Rectal smooth muscle tissue (tissue), 1 donor: ENCODE results near the gene P3H2.

Experiments
- H3K27ac ChIP-seq: one replicate; pipeline ENCODE4 v1.7.0; 2013; ENCODE audit warnings: low read depth, low read length, inconsistent platforms
- H3K27me3 ChIP-seq: one replicate; pipeline ENCODE4 v1.7.0; 2013; ENCODE audit warnings: low read length; ENCODE audit not compliant: control insufficient read depth, insufficient read depth
- H3K36me3 ChIP-seq: one replicate; pipeline ENCODE4 v1.7.0; 2013; ENCODE audit warnings: low read length; ENCODE audit not compliant: control insufficient read depth, insufficient read depth
- H3K4me1 ChIP-seq: one replicate; pipeline ENCODE4 v1.7.0; 2013; ENCODE audit warnings: low read length; ENCODE audit not compliant: control insufficient read depth, insufficient read depth
- H3K4me3 ChIP-seq: one replicate; pipeline ENCODE4 v1.7.0; 2013; ENCODE audit warnings: low read length
- H3K9ac ChIP-seq: one replicate; pipeline ENCODE4 v1.7.0; 2013; ENCODE audit warnings: low read length

The P3H2 gene

GRCh38 chr3:190003068-190003467 is 117.6 kb downstream of the P3H2 start:
- Histone ChIP-seq H3K27me3 (no peaks in the 10 kb centered on the region), H3K4me1 (peaks cover 5% of the 10 kb centered on the region), H3K4me3 (no peak overlapping the region), H3K36me3 (no peaks in the 10 kb centered on the region), H3K27ac (no peak overlapping the region), H3K9ac (no peak overlapping the region)

- Histone ChIP-seq H3K4me3 (no peak overlapping the region), H3K36me3 (no peaks in the 10 kb centered on the region), H3K9ac (no peak overlapping the region), H3K27me3 (no peaks in the 10 kb centered on the region), H3K27ac (no peak overlapping the region), H3K4me1 (peaks cover 5% of the 10 kb centered on the region)
Measured at GRCh38 chr3:190001426-190001825, 119.3 kb downstream of the P3H2 start.

DNA sequence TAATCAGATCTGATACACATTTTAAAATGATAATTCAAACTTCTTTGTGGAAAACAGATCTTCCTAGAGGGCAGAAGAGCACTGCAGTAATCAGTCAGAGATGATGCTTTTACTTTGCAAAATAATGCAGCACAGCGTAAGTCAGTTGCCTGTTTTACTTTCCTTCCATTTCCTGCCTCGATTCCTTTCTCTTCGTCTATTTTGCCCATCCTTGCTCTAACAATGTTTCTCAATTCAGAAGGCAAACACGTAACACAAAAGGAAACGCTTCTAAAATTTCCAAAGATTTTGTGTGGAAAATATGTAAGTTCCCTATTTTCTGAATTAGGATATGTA is 119.9 kb downstream of the P3H2 start:
- Histone ChIP-seq H3K4me3 (no peak overlapping the region), H3K9ac (no peak overlapping the region), H3K4me1 (peaks cover 4% of the 10 kb centered on the region), H3K36me3 (no peaks in the 10 kb centered on the region), H3K27ac (no peak overlapping the region), H3K27me3 (no peaks in the 10 kb centered on the region)

- Histone ChIP-seq H3K9ac (no peak overlapping the region), H3K4me1 (peaks cover 3% of the 10 kb centered on the region), H3K27me3 (no peaks in the 10 kb centered on the region), H3K36me3 (no peaks in the 10 kb centered on the region), H3K27ac (no peak overlapping the region), H3K4me3 (no peak overlapping the region)
Measured at GRCh38 chr3:190000187-190000860, 120.4 kb downstream of the P3H2 start.

DNA sequence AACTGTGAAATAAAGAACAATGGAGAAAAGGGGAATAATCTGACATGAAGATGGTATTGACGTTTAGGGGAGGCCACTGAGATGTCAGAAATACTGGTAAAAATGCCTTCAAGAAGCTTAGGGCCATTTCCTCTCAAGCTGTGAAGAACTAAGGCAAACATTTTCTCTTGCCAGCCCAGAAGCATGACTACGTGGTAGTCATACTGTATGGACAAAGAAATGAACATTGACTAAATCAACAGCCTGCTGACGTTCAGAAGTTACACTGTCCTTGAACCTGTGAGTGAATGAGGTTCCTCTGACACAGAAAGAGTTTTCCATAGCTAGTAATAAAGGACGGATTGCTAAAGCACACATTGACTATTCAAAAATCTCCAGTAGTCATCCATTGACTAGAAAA is 121.0 kb downstream of the P3H2 start:
- H3K36me3 ChIP-seq, result no peaks in the 10 kb centered on the region
- H3K9ac ChIP-seq, result no peak overlapping the region
- no peaks in the 10 kb centered on the region for H3K27me3 ChIP-seq
- no peak overlapping the region for H3K27ac ChIP-seq
- H3K4me3 ChIP-seq, result no peak overlapping the region
- peaks cover 3% of the 10 kb centered on the region for H3K4me1 ChIP-seq

- Histone ChIP-seq H3K36me3 (no peaks in the 10 kb centered on the region), H3K4me1 (peaks cover 3% of the 10 kb centered on the region), H3K9ac (no peak overlapping the region), H3K27ac (no peak overlapping the region), H3K4me3 (no peak overlapping the region), H3K27me3 (no peaks in the 10 kb centered on the region)
Measured at GRCh38 chr3:189995129-189995528, 125.6 kb downstream of the P3H2 start.

- no peak overlapping the region for H3K4me3 ChIP-seq
- no peaks in the 10 kb centered on the region for H3K27me3 ChIP-seq
- no peak overlapping the region for H3K9ac ChIP-seq
- H3K36me3 ChIP-seq, result peaks cover 5% of the 10 kb centered on the region
- no peaks in the 10 kb centered on the region for H3K4me1 ChIP-seq
- H3K27ac ChIP-seq, result no peak overlapping the region
Measured at GRCh38 chr3:189990826-189991225, 129.9 kb downstream of the P3H2 start.

GRCh38 chr3:189988854-189989253 is 131.8 kb downstream of the P3H2 start:
- Histone ChIP-seq H3K36me3 (peaks cover 5% of the 10 kb centered on the region), H3K4me1 (no peaks in the 10 kb centered on the region), H3K27me3 (no peaks in the 10 kb centered on the region), H3K4me3 (no peak overlapping the region), H3K27ac (no peak overlapping the region), H3K9ac (no peak overlapping the region)

GRCh38 chr3:189988322-189988721 is 132.4 kb downstream of the P3H2 start:
- Histone ChIP-seq H3K27ac (no peak overlapping the region), H3K4me3 (no peak overlapping the region), H3K4me1 (no peaks in the 10 kb centered on the region), H3K9ac (no peak overlapping the region), H3K27me3 (no peaks in the 10 kb centered on the region), H3K36me3 (peaks cover 5% of the 10 kb centered on the region)

GRCh38 chr3:189985948-189986347 is 134.7 kb downstream of the P3H2 start:
- H3K4me3 ChIP-seq, result no peak overlapping the region
- H3K4me1 ChIP-seq, result peaks cover 17% of the 10 kb centered on the region
- H3K36me3 ChIP-seq, result peaks cover 5% of the 10 kb centered on the region
- H3K27ac ChIP-seq, result no peak overlapping the region
- H3K9ac ChIP-seq, result no peak overlapping the region
- H3K27me3 ChIP-seq, result no peaks in the 10 kb centered on the region

DNA sequence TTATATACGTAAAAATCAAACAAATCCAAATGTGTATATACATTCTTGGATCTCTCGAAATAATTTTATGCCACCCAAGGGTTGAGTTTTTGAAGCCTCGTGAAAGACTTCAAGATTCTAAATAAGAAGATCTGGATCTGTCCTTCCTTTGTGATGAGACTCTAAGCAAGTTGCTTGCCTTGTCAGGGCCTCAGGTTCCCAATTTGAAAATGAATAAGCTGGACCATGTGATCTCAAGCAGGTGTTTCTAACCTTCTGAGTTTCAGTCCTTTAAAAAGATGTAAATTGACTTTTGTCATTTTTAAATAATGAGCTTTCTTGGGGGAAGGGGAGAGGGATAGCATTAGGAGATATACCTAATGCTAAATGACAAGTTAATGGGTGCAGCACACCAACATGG is 137.1 kb downstream of the P3H2 start:
- Histone ChIP-seq H3K27ac (no peak overlapping the region), H3K4me1 (peaks cover 17% of the 10 kb centered on the region), H3K9ac (no peak overlapping the region), H3K27me3 (no peaks in the 10 kb centered on the region), H3K4me3 (no peak overlapping the region), H3K36me3 (peaks cover 2% of the 10 kb centered on the region)

GRCh38 chr3:189982321-189982945 is 138.3 kb downstream of the P3H2 start:
- Histone ChIP-seq H3K36me3 (peaks cover under 1% of the 10 kb centered on the region), H3K27me3 (no peaks in the 10 kb centered on the region), H3K27ac (peak overlapping the region; percentile 58), H3K4me3 (no peak overlapping the region), H3K9ac (no peak overlapping the region), H3K4me1 (peaks cover 17% of the 10 kb centered on the region)

- H3K27ac ChIP-seq, result peak overlapping the region; percentile 58
- H3K27me3 ChIP-seq, result no peaks in the 10 kb centered on the region
- H3K4me1 ChIP-seq, result peaks cover 17% of the 10 kb centered on the region
- H3K36me3 ChIP-seq, result peaks cover 3% of the 10 kb centered on the region
- no peak overlapping the region for H3K4me3 ChIP-seq
- H3K9ac ChIP-seq, result no peak overlapping the region
Measured at GRCh38 chr3:189981668-189982067, 139.0 kb downstream of the P3H2 start.
